ENCODE data around the gene MPC1L.
A peak's percentile ranks its signal among the peaks of the same experiment; 100 is the strongest.

MPC1L gene

GRCh38 chrX:40628506-40628905 lies 5.3 kb downstream of the MPC1L start:
- Histone ChIP-seq H3K4me1 (ENCODE audit: control insufficient read depth, insufficient read depth, low read length) (no peaks in the 10 kb centered on the region), H3K9me3 (ENCODE audit: control insufficient read depth, insufficient read depth, low read depth, low read length) (peaks cover 2% of the 10 kb centered on the region; the same call in 1 of the 2 replicates), H3K36me3 (ENCODE audit: control insufficient read depth, insufficient read depth, low read length) (peaks cover 47% of the 10 kb centered on the region), H3K4me3 (ENCODE audit: low read depth, low read length) (no peak overlapping the region), H3K9ac (ENCODE audit: low read length) (no peak overlapping the region), H3K27me3 (ENCODE audit: control insufficient read depth, insufficient read depth, low read length) (no peaks in the 10 kb centered on the region), H3K27ac (ENCODE audit: low read depth, low read length) (no peak overlapping the region)

GRCh38 chrX:40632199-40632598 lies 9.0 kb downstream of the MPC1L start:
- no peak overlapping the region for H3K4me3 ChIP-seq (ENCODE audit: low read depth, low read length)
- H3K27me3 ChIP-seq (ENCODE audit: control insufficient read depth, insufficient read depth, low read length): no peaks in the 10 kb centered on the region
- peaks cover 84% of the 10 kb centered on the region for H3K36me3 ChIP-seq (ENCODE audit: control insufficient read depth, insufficient read depth, low read length)
- no peak overlapping the region for H3K27ac ChIP-seq (ENCODE audit: low read depth, low read length)
- H3K9ac ChIP-seq (ENCODE audit: low read length): no peak overlapping the region
- no peaks in the 10 kb centered on the region for H3K4me1 ChIP-seq (ENCODE audit: control insufficient read depth, insufficient read depth, low read length)
- no peaks in the 10 kb centered on the region for H3K9me3 ChIP-seq (ENCODE audit: control insufficient read depth, insufficient read depth, low read depth, low read length)

- peaks cover 77% of the 10 kb centered on the region for H3K36me3 ChIP-seq (ENCODE audit: control insufficient read depth, insufficient read depth, low read length)
These were observed 14.5 kb downstream of the MPC1L start for GRCh38 chrX:40637687-40638086.

GRCh38 chrX:40644176-40644575 lies 20.9 kb downstream of the MPC1L start:
- peaks cover 4% of the 10 kb centered on the region; the same call in 1 of the 2 replicates for H3K9me3 ChIP-seq (ENCODE audit: control insufficient read depth, insufficient read depth, low read depth, low read length)
- H3K36me3 ChIP-seq (ENCODE audit: control insufficient read depth, insufficient read depth, low read length): peaks cover 21% of the 10 kb centered on the region
- H3K9ac ChIP-seq (ENCODE audit: low read length): no peak overlapping the region
- H3K27ac ChIP-seq (ENCODE audit: low read depth, low read length): no peak overlapping the region
- peaks cover 11% of the 10 kb centered on the region; the same call in 1 of the 2 replicates for H3K4me1 ChIP-seq (ENCODE audit: control insufficient read depth, insufficient read depth, low read length)
- no peaks in the 10 kb centered on the region for H3K27me3 ChIP-seq (ENCODE audit: control insufficient read depth, insufficient read depth, low read length)
- no peak overlapping the region for H3K4me3 ChIP-seq (ENCODE audit: low read depth, low read length)

More at GRCh38 chrX:40637687-40638086, 14.5 kb downstream of the MPC1L start:
- Histone ChIP-seq H3K4me1 (ENCODE audit: control insufficient read depth, insufficient read depth, low read length) (no peaks in the 10 kb centered on the region), H3K9me3 (ENCODE audit: control insufficient read depth, insufficient read depth, low read depth, low read length) (no peaks in the 10 kb centered on the region; the same call in 1 of the 2 replicates), H3K9ac (ENCODE audit: low read length) (no peak overlapping the region), H3K27me3 (ENCODE audit: control insufficient read depth, insufficient read depth, low read length) (no peaks in the 10 kb centered on the region), H3K27ac (ENCODE audit: low read depth, low read length) (no peak overlapping the region), H3K4me3 (ENCODE audit: low read depth, low read length) (no peak overlapping the region)

- Histone ChIP-seq H3K27ac (ENCODE audit: low read depth, low read length) (no peak overlapping the region), H3K4me3 (ENCODE audit: low read depth, low read length) (no peak overlapping the region; the same call in 1 of the 2 replicates), H3K4me1 (ENCODE audit: control insufficient read depth, insufficient read depth, low read length) (peaks cover 11% of the 10 kb centered on the region; the same call in 1 of the 2 replicates), H3K9me3 (ENCODE audit: control insufficient read depth, insufficient read depth, low read depth, low read length) (peaks cover 4% of the 10 kb centered on the region; the same call in 1 of the 2 replicates), H3K27me3 (ENCODE audit: control insufficient read depth, insufficient read depth, low read length) (no peaks in the 10 kb centered on the region), H3K36me3 (ENCODE audit: control insufficient read depth, insufficient read depth, low read length) (peaks cover 21% of the 10 kb centered on the region), H3K9ac (ENCODE audit: low read length) (no peak overlapping the region)
These were observed 21.7 kb downstream of the MPC1L start for GRCh38 chrX:40644821-40645358.

GRCh38 chrX:40646489-40647306 lies 23.5 kb downstream of the MPC1L start:
- Histone ChIP-seq H3K9me3 (ENCODE audit: control insufficient read depth, insufficient read depth, low read depth, low read length) (peaks cover 4% of the 10 kb centered on the region; the same call in 1 of the 2 replicates), H3K27me3 (ENCODE audit: control insufficient read depth, insufficient read depth, low read length) (no peaks in the 10 kb centered on the region), H3K4me3 (ENCODE audit: low read depth, low read length) (peak overlapping the region; percentile 82), H3K36me3 (ENCODE audit: control insufficient read depth, insufficient read depth, low read length) (peaks cover 24% of the 10 kb centered on the region), H3K4me1 (ENCODE audit: control insufficient read depth, insufficient read depth, low read length) (peaks cover 11% of the 10 kb centered on the region; the same call in 1 of the 2 replicates), H3K9ac (ENCODE audit: low read length) (peak overlapping the region; percentile 74), H3K27ac (ENCODE audit: low read depth, low read length) (no peak overlapping the region; the same call in 1 of the 2 replicates)

- Histone ChIP-seq H3K36me3 (ENCODE audit: control insufficient read depth, insufficient read depth, low read length) (peaks cover 25% of the 10 kb centered on the region; the same call in 1 of the 2 replicates), H3K4me1 (ENCODE audit: control insufficient read depth, insufficient read depth, low read length) (peaks cover 11% of the 10 kb centered on the region; the same call in 1 of the 2 replicates), H3K27me3 (ENCODE audit: control insufficient read depth, insufficient read depth, low read length) (no peaks in the 10 kb centered on the region), H3K9ac (ENCODE audit: low read length) (peak within 1 kb of the TSS; percentile 74), H3K27ac (ENCODE audit: low read depth, low read length) (no peak within 1 kb of the TSS; the same call in 1 of the 2 replicates), H3K4me3 (ENCODE audit: low read depth, low read length) (peak within 1 kb of the TSS; percentile 82), H3K9me3 (ENCODE audit: control insufficient read depth, insufficient read depth, low read depth, low read length) (peaks cover 4% of the 10 kb centered on the region; the same call in 1 of the 2 replicates)
These were observed 24.3 kb downstream of the MPC1L start, which contains the start of gene CXorf38 for GRCh38 chrX:40647307-40648197. Gene CXorf38 (minus strand): TSS chrX:40647561. CDS start chrX:40647520, 41 bp downstream.

GRCh38 chrX:40651620-40652223 lies 28.5 kb downstream of the MPC1L start:
- Histone ChIP-seq H3K27me3 (ENCODE audit: control insufficient read depth, insufficient read depth, low read length) (no peaks in the 10 kb centered on the region), H3K9me3 (ENCODE audit: control insufficient read depth, insufficient read depth, low read depth, low read length) (peaks cover 5% of the 10 kb centered on the region; the same call in 1 of the 2 replicates), H3K4me1 (ENCODE audit: control insufficient read depth, insufficient read depth, low read length) (no peaks in the 10 kb centered on the region), H3K4me3 (ENCODE audit: low read depth, low read length) (no peak overlapping the region), H3K27ac (ENCODE audit: low read depth, low read length) (no peak overlapping the region), H3K9ac (ENCODE audit: low read length) (no peak overlapping the region), H3K36me3 (ENCODE audit: control insufficient read depth, insufficient read depth, low read length) (peaks cover 53% of the 10 kb centered on the region)

- H3K4me3 ChIP-seq (ENCODE audit: low read depth, low read length): no peak overlapping the region
- H3K4me1 ChIP-seq (ENCODE audit: control insufficient read depth, insufficient read depth, low read length): no peaks in the 10 kb centered on the region
- H3K27ac ChIP-seq (ENCODE audit: low read depth, low read length): no peak overlapping the region
- H3K9ac ChIP-seq (ENCODE audit: low read length): no peak overlapping the region
- H3K9me3 ChIP-seq (ENCODE audit: control insufficient read depth, insufficient read depth, low read depth, low read length): peaks cover 5% of the 10 kb centered on the region; the same call in 1 of the 2 replicates
- H3K36me3 ChIP-seq (ENCODE audit: control insufficient read depth, insufficient read depth, low read length): peaks cover 62% of the 10 kb centered on the region
- no peaks in the 10 kb centered on the region for H3K27me3 ChIP-seq (ENCODE audit: control insufficient read depth, insufficient read depth, low read length)
These were observed 29.4 kb downstream of the MPC1L start for GRCh38 chrX:40652664-40653063.

GRCh38 chrX:40653535-40653934 lies 30.3 kb downstream of the MPC1L start:
- no peak overlapping the region for H3K9ac ChIP-seq (ENCODE audit: low read length)
- H3K36me3 ChIP-seq (ENCODE audit: control insufficient read depth, insufficient read depth, low read length): peaks cover 69% of the 10 kb centered on the region
- H3K4me3 ChIP-seq (ENCODE audit: low read depth, low read length): no peak overlapping the region
- H3K27ac ChIP-seq (ENCODE audit: low read depth, low read length): no peak overlapping the region
- H3K4me1 ChIP-seq (ENCODE audit: control insufficient read depth, insufficient read depth, low read length): no peaks in the 10 kb centered on the region
- no peaks in the 10 kb centered on the region for H3K27me3 ChIP-seq (ENCODE audit: control insufficient read depth, insufficient read depth, low read length)
- H3K9me3 ChIP-seq (ENCODE audit: control insufficient read depth, insufficient read depth, low read depth, low read length): peaks cover 5% of the 10 kb centered on the region; the same call in 1 of the 2 replicates

All from HUES6 (cell line).